Measurements from ENCODE around the gene MYZAP. TPM values are rescaled to one million over a fixed set of nuclear protein-coding genes. Genes with fewer than 3 reads are reported as not detected.

The MYZAP gene
- total and polyA plus RNA-seq, 2 of the 4 experiments (the other 2 are of a cell fraction) = not detected

DNA sequence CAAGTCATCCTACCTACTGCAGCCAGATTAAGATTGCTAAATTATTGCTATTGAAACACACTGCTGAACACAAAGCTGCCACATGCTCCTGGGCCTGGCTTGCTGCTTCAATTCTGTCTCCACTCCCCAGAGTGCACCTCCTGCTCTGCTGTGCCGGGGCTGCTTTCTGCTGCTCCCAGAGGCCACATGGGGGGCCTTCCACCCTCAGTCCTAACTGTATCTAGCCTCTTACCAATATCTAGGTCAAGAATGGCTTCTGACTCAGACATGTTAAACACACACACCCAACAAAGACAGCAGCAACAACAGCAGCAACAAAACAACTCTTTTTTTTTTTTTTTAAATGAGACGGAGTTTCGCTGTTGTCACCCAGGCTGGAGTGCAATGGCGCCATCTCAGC lies 33.0 kb downstream of the MYZAP start:
- H3K56ac ChIP-seq (ENCODE audit: extremely low read depth, insufficient read depth, low read length) = no peak overlapping the region
- ATAC-seq (ENCODE audit: low read depth) (no peak), DNase-seq (no peak)
- no peak overlapping the region for H3K4me3 ChIP-seq (ENCODE audit: insufficient read depth, low read depth, low read length)
- POLR2A ChIA-PET (ENCODE audit: unreplicated experiment) = no interaction called here
- H2BK15ac ChIP-seq (ENCODE audit: low read depth, low read length) = no peak overlapping the region
- 70% methylated on average over 2 of the region's 4 CpGs; no CpG with 5 or more reads in 1 of the 2 experiments for WGBS, 2 experiments (ENCODE audit: extremely low coverage in 2 of 2, insufficient read length in 1 of 2)
- H4K5ac ChIP-seq (ENCODE audit: low read depth, low read length) = no peak overlapping the region
- no peaks in the 10 kb centered on the region for H3K79me1 ChIP-seq (ENCODE audit: low read depth in 1 of 2, low read length in 2 of 2)
- CTCF ChIA-PET = no interaction called here
- in situ Hi-C loops (cut with MboI; ENCODE audit: low sequenced_read_pairs) (no loop called here), intact Hi-C loops (cut with micrococcal nuclease) (no loop called here), dilution Hi-C loops (cut with HindIII; ENCODE audit: low sequenced_read_pairs, unreplicated experiment) (no loop called here)
- no peak overlapping the region for H2AK9ac ChIP-seq (replicated peaks; ENCODE audit: low read depth, low read length, poor library complexity)
- no TSS peak for BruUV-seq (replicated peaks)
- H3K4me2 ChIP-seq (ENCODE audit: low read depth, low read length) = no peak overlapping the region
- H4K91ac ChIP-seq (ENCODE audit: insufficient read depth, low read depth, low read length) = no peak overlapping the region
- H3K18ac ChIP-seq (ENCODE audit: low read depth, low read length) = no peak overlapping the region
- H2BK5ac ChIP-seq (ENCODE audit: low read depth, low read length, poor library complexity, severe bottlenecking) = no peak overlapping the region
- H3K27ac ChIP-seq (ENCODE audit: insufficient read depth, low read length) = no peak overlapping the region
- no peak overlapping the region for H2BK20ac ChIP-seq (ENCODE audit: low read depth, low read length)
- no peaks in the 10 kb centered on the region for H3K36me3 ChIP-seq (ENCODE audit: control insufficient read depth, insufficient read depth, low read length)
- H3K23ac ChIP-seq (ENCODE audit: low read depth, low read length) = no peak overlapping the region
- H3K9me3 ChIP-seq (ENCODE audit: control insufficient read depth, insufficient read depth, low read length) = no peaks in the 10 kb centered on the region
- TF ChIP-seq MAFK (IDR thresholded peaks at IDR 0.05; ENCODE audit: low read depth, low read length) = no peak
- TF ChIP-seq RAD21 (IDR thresholded peaks at IDR 0.05; ENCODE audit: low read length) = no peak
- TF ChIP-seq MXI1 (IDR thresholded peaks at IDR 0.05; ENCODE audit: borderline replicate concordance, low read depth, low read length) = no peak
- TF ChIP-seq RCOR1 (IDR thresholded peaks at IDR 0.05; ENCODE audit: insufficient replicate concordance, low read length) = no peak
- TF ChIP-seq FOS (IDR thresholded peaks at IDR 0.05; ENCODE audit: low read depth, low read length) = no peak
- no peak for TF ChIP-seq CEBPB (IDR thresholded peaks at IDR 0.05; ENCODE audit: low read depth, low read length)
- TF ChIP-seq CHD1 (IDR thresholded peaks at IDR 0.05; ENCODE audit: low read depth, low read length) = no peak
- no peak for TF ChIP-seq BHLHE40 (IDR thresholded peaks at IDR 0.05; ENCODE audit: low read depth, low read length)
- TF ChIP-seq RFX5 (IDR thresholded peaks at IDR 0.05; ENCODE audit: low read depth, low read length) = no peak
- TF ChIP-seq MAZ (IDR thresholded peaks at IDR 0.05; ENCODE audit: borderline replicate concordance, low read depth, low read length) = no peak
- no peak for TF ChIP-seq SMC3 (IDR thresholded peaks at IDR 0.05; ENCODE audit: low read depth, low read length)
- TF ChIP-seq, protein P1, sequence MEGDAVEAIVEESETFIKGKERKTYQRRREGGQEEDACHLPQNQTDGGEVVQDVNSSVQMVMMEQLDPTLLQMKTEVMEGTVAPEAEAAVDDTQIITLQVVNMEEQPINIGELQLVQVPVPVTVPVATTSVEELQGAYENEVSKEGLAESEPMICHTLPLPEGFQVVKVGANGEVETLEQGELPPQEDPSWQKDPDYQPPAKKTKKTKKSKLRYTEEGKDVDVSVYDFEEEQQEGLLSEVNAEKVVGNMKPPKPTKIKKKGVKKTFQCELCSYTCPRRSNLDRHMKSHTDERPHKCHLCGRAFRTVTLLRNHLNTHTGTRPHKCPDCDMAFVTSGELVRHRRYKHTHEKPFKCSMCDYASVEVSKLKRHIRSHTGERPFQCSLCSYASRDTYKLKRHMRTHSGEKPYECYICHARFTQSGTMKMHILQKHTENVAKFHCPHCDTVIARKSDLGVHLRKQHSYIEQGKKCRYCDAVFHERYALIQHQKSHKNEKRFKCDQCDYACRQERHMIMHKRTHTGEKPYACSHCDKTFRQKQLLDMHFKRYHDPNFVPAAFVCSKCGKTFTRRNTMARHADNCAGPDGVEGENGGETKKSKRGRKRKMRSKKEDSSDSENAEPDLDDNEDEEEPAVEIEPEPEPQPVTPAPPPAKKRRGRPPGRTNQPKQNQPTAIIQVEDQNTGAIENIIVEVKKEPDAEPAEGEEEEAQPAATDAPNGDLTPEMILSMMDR (conservative IDR thresholded peaks at IDR 0.05; ENCODE audit: low read depth, low read length) = no peak
- TF ChIP-seq NFE2L2 (IDR thresholded peaks at IDR 0.05; ENCODE audit: low read depth, low read length) = no peak
- TF ChIP-seq, protein P2, sequence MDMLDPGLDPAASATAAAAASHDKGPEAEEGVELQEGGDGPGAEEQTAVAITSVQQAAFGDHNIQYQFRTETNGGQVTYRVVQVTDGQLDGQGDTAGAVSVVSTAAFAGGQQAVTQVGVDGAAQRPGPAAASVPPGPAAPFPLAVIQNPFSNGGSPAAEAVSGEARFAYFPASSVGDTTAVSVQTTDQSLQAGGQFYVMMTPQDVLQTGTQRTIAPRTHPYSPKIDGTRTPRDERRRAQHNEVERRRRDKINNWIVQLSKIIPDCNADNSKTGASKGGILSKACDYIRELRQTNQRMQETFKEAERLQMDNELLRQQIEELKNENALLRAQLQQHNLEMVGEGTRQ (IDR thresholded peaks at IDR 0.05; ENCODE audit: low read depth, low read length) = no peak
- TF ChIP-seq, protein P3, sequence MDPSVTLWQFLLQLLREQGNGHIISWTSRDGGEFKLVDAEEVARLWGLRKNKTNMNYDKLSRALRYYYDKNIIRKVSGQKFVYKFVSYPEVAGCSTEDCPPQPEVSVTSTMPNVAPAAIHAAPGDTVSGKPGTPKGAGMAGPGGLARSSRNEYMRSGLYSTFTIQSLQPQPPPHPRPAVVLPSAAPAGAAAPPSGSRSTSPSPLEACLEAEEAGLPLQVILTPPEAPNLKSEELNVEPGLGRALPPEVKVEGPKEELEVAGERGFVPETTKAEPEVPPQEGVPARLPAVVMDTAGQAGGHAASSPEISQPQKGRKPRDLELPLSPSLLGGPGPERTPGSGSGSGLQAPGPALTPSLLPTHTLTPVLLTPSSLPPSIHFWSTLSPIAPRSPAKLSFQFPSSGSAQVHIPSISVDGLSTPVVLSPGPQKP (IDR thresholded peaks at IDR 0.05; ENCODE audit: borderline replicate concordance, low read depth, low read length) = no peak
- no peak for TF ChIP-seq POLR2A (IDR thresholded peaks at IDR 0.05; ENCODE audit: low read depth, low read length)
- H3K4ac ChIP-seq (ENCODE audit: low read depth, low read length) = no peak overlapping the region
- H3K9me1 ChIP-seq (ENCODE audit: insufficient read depth, low read length) = no peaks in the 10 kb centered on the region
- no peak overlapping the region for H2BK120ac ChIP-seq (ENCODE audit: low read depth, low read length)
- no peak overlapping the region for H2AK5ac ChIP-seq (ENCODE audit: low read depth, low read length)
- H4K8ac ChIP-seq (ENCODE audit: low read depth in 2 of 2, low read length in 2 of 2) = no peak overlapping the region
- no peak overlapping the region for H2AFZ ChIP-seq (replicated peaks; ENCODE audit: low read length, poor library complexity)
- H3K4me1 ChIP-seq (ENCODE audit: control insufficient read depth, insufficient read depth, low read length) = no peaks in the 10 kb centered on the region
- H4K20me1 ChIP-seq (ENCODE audit: insufficient read depth, low read length) = no peaks in the 10 kb centered on the region
- H3K14ac ChIP-seq (replicated peaks; ENCODE audit: low read depth, low read length) = no peak overlapping the region
- no peak overlapping the region for H3K9ac ChIP-seq (ENCODE audit: low read depth, low read length)
- H3K27me3 ChIP-seq (ENCODE audit: control insufficient read depth, insufficient read depth, low read length) = peaks cover 2% of the 10 kb centered on the region; the same call in 1 of the 2 replicates
